Ishikawa (cell line): ENCODE data around the gene P4HA3.

ENCODE experiments used
- CEBPB ChIP-seq: IDR thresholded peaks from 2 replicates; pipeline ENCODE4 v1.6.1; 2012
- CREB1 ChIP-seq: IDR thresholded peaks from 2 replicates; pipeline ENCODE4 v1.6.1; 2012; ENCODE audit warnings: low read depth
- EGR1 ChIP-seq: IDR thresholded peaks from 2 replicates; pipeline ENCODE4 v1.6.1; 2012
- EP300 ChIP-seq: IDR thresholded peaks from 2 replicates; pipeline ENCODE4 v1.6.1; 2012; ENCODE audit warnings: borderline replicate concordance
- FOXM1 ChIP-seq: IDR thresholded peaks from 2 replicates; pipeline ENCODE4 v1.6.1; 2012; ENCODE audit warnings: low read depth, borderline replicate concordance
- NFIC ChIP-seq: IDR thresholded peaks from 2 replicates; pipeline ENCODE4 v1.6.1; 2012
- RAD21 ChIP-seq: IDR thresholded peaks from 2 replicates; pipeline ENCODE4 v1.6.1; 2012; ENCODE audit warnings: low read depth
- TAF1 ChIP-seq: IDR thresholded peaks from 2 replicates; pipeline ENCODE4 v1.6.1; 2012; ENCODE audit warnings: low read depth, mild to moderate bottlenecking
- TCF12 ChIP-seq: IDR thresholded peaks from 2 replicates; pipeline ENCODE4 v1.6.1; 2012; ENCODE audit warnings: low read depth
- TEAD4 ChIP-seq: IDR thresholded peaks from 2 replicates; pipeline ENCODE4 v1.6.1; 2012
- YY1 ChIP-seq: IDR thresholded peaks from 2 replicates; pipeline ENCODE4 v1.6.1; 2012; ENCODE audit warnings: low read depth
- ZBTB7A ChIP-seq: IDR thresholded peaks from 2 replicates; pipeline ENCODE4 v1.6.1; 2012; ENCODE audit warnings: low read depth
- TF ChIP-seq, protein P1 (sequence below): IDR thresholded peaks from 2 replicates; pipeline ENCODE4 v1.6.1; 2012; ENCODE audit warnings: low read depth, mild to moderate bottlenecking
- TF ChIP-seq, protein P2 (sequence below): IDR thresholded peaks from 2 replicates; pipeline ENCODE4 v1.6.1; 2012
- TF ChIP-seq, protein P3 (sequence below): IDR thresholded peaks from 2 replicates; pipeline ENCODE4 v1.6.1; 2012

P4HA3 gene

DNA sequence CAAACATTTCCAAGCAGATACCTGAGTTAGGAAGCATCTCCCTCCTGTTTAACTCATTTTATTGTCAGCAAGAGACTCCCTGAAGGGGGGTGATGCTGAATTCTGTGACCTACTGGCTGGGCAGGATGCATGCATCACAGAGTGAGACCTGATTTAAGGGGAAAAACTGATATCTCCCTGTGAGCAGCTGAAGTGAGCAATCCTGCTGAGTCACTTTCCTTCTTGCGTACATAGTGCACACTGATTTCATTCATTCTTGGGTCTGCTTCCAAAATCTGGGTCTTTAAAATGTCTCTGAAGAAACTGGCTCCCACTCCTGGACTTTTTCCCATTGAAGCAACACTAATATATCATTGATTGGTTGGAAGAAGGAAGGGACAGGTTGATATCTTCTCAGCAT lies 23.3 kb downstream of the P4HA3 start:
- TF ChIP-seq EGR1: no peak
- no peak for TF ChIP-seq TCF12
- no peak for TF ChIP-seq TAF1
- TF ChIP-seq NFIC: no peak
- no peak for TF ChIP-seq FOXM1
- TF ChIP-seq, protein P1, sequence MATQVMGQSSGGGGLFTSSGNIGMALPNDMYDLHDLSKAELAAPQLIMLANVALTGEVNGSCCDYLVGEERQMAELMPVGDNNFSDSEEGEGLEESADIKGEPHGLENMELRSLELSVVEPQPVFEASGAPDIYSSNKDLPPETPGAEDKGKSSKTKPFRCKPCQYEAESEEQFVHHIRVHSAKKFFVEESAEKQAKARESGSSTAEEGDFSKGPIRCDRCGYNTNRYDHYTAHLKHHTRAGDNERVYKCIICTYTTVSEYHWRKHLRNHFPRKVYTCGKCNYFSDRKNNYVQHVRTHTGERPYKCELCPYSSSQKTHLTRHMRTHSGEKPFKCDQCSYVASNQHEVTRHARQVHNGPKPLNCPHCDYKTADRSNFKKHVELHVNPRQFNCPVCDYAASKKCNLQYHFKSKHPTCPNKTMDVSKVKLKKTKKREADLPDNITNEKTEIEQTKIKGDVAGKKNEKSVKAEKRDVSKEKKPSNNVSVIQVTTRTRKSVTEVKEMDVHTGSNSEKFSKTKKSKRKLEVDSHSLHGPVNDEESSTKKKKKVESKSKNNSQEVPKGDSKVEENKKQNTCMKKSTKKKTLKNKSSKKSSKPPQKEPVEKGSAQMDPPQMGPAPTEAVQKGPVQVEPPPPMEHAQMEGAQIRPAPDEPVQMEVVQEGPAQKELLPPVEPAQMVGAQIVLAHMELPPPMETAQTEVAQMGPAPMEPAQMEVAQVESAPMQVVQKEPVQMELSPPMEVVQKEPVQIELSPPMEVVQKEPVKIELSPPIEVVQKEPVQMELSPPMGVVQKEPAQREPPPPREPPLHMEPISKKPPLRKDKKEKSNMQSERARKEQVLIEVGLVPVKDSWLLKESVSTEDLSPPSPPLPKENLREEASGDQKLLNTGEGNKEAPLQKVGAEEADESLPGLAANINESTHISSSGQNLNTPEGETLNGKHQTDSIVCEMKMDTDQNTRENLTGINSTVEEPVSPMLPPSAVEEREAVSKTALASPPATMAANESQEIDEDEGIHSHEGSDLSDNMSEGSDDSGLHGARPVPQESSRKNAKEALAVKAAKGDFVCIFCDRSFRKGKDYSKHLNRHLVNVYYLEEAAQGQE: no peak
- TF ChIP-seq, protein P2, sequence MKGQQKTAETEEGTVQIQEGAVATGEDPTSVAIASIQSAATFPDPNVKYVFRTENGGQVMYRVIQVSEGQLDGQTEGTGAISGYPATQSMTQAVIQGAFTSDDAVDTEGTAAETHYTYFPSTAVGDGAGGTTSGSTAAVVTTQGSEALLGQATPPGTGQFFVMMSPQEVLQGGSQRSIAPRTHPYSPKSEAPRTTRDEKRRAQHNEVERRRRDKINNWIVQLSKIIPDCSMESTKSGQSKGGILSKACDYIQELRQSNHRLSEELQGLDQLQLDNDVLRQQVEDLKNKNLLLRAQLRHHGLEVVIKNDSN: no peak
- TF ChIP-seq EP300: no peak
- no peak for TF ChIP-seq ZBTB7A
- TF ChIP-seq CREB1: no peak
- TF ChIP-seq, protein P3, sequence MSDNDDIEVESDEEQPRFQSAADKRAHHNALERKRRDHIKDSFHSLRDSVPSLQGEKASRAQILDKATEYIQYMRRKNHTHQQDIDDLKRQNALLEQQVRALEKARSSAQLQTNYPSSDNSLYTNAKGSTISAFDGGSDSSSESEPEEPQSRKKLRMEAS: no peak
- no peak for TF ChIP-seq CEBPB

DNA sequence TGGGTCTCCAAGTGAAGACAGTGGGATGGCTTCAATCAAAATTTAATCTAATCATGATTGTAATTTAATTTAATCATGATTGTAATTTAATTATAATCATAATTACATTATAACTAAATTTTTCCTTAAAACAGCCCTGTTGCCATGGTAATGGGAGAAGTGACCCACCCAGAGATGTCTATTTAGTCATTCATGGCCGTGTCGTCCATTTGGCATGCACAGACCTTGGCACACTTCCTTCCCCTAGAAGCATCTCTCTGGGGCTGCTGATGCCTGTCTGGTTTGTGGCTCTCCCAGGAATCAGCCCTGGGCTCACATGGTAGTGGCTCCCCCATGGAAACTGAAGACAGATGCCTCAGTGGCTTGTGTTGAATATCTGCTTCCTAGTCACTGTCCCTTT lies 27.0 kb downstream of the P4HA3 start:
- TF ChIP-seq TCF12 (no peak), EP300 (no peak), EGR1 (no peak), CREB1 (no peak), ZBTB7A (no peak), FOXM1 (no peak), RAD21 (no peak), NFIC (no peak), TEAD4 (no peak)
- TF ChIP-seq, protein P3: no peak
- TF ChIP-seq, protein P1: no peak
- TF ChIP-seq, protein P2: no peak

DNA sequence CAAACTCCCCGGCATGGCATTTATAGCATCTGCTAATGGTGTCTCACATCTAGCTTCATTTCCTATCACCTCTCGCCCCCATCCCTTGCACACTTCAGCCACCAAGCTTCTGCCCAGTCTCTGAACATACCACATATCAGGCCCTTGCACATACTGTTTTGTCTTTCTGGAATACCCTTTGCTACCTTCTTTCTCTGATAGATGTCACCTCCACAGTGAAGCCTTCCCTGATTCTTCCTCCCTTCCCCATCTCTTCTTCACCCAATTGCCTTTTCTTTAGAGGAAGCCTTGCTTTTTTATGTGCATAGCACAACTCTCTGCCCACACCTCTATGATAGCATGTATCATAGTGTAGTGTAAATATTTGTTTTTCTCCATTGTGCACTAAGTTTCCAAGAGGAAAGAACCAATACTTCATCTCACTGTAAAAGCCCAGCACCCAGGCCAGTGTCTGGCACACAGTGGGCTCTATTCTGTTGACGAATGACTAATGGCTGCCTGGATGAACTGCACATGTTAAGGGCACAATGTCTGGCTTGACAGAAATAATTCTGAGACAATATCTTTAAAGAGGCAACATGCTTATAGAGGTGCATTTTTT lies 27.8 kb downstream of the P4HA3 start:
- TF ChIP-seq CEBPB (no peak), NFIC (no peak), TAF1 (no peak), FOXM1 (no peak), EGR1 (no peak), RAD21 (no peak), EP300 (no peak), YY1 (no peak), TEAD4 (no peak), TCF12 (no peak), ZBTB7A (no peak), CREB1 (no peak)
- TF ChIP-seq, protein P2: no peak
- TF ChIP-seq, protein P1: no peak
- TF ChIP-seq, protein P3: no peak

DNA sequence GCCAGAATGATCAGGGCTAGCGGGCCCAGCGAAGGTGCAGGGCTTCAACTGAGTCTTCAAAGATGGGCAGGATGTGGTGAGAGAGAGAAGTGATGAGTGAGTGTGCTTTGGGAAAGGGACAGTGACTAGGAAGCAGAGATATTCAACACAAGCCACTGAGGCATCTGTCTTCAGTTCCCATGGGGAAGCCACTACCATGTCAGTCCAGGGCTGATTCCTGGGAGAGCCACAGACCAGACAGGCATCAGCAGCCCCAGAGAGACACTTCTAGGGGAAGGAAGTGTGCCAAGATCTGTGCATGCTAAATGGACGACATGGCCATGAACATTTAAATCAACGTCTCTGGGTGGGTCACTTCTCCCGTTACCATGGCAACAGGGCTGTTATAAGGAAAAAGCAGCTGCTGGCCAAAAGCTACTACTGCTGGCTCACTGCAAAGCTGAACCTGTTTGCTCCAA lies 28.5 kb downstream of the P4HA3 start:
- TF ChIP-seq EP300 (no peak), TEAD4 (no peak), TCF12 (no peak), TAF1 (no peak), FOXM1 (no peak), CEBPB (no peak), RAD21 (no peak), NFIC (no peak), ZBTB7A (no peak), YY1 (no peak), EGR1 (no peak), CREB1 (no peak)
- TF ChIP-seq, protein P3: no peak
- TF ChIP-seq, protein P2: no peak
- TF ChIP-seq, protein P1: no peak
